Panc1 (cell line): ENCODE measurements around the gene C19orf47. TPM values are rescaled to one million over a fixed set of nuclear protein-coding genes. Genes with fewer than 3 reads are reported as not detected.
A peak's percentile ranks its signal among the peaks of the same experiment; 100 is the strongest.

ENCODE experiments used
- ATAC-seq: fragments of 200-7000 bp; cut with Tn5 transposase; 2 replicates; pipeline ENCODE4 v1.9.1; 2020; ENCODE audit warnings: mild to moderate bottlenecking, moderate library complexity
- BruUV-seq: library from RNA; stranded (reverse); fragments of 400-500 nt; replicated peaks from 2 replicates; lab custom pipeline; 2021; lab: Mats Ljungman, UMichigan
- CTCF ChIA-PET: fragments of 300-600 bp; sonication (Branson Sonifier 250); formaldehyde crosslinking; loops from one replicate; lab custom pipeline; 2022; ENCODE audit warnings: antibody characterized with exemption; lab: Charles Lee
- POLR2A ChIA-PET: fragments of 300-600 bp; sonication (Branson Sonifier 250); formaldehyde crosslinking; loops from one replicate; lab custom pipeline; 2022; ENCODE audit warnings: antibody characterized with exemption; lab: Charles Lee
- DNase-seq: peaks from one replicate; pipeline ENCODE4 v3.0.0-alpha.2; 2010; ENCODE audit warnings: low read depth, low spot score
- H3K27ac ChIP-seq: 2 replicates; pipeline ENCODE4 v1.5.1; 2011; ENCODE audit warnings: mild to moderate bottlenecking, low read length, inconsistent platforms
- H3K27me3 ChIP-seq: fragments of 200-500 bp; sonication (Bioruptor generic); 2 replicates; pipeline ENCODE4 v1.6.0; 2014; ENCODE audit warnings: low read length, inconsistent platforms; ENCODE audit not compliant: control insufficient read depth, insufficient read depth
- H3K36me3 ChIP-seq: fragments of 200-500 bp; sonication (Bioruptor generic); 2 replicates; pipeline ENCODE4 v1.5.1; 2014; ENCODE audit warnings: inconsistent platforms, mild to moderate bottlenecking, low read length, moderate library complexity; ENCODE audit not compliant: control insufficient read depth, insufficient read depth
- H3K4me1 ChIP-seq: 2 replicates; pipeline ENCODE4 v1.5.1; 2011; ENCODE audit warnings: inconsistent platforms, mild to moderate bottlenecking, low read length, moderate library complexity; ENCODE audit not compliant: control insufficient read depth, insufficient read depth
- H3K4me3 ChIP-seq, 2 experiments: 2 replicates each; pipeline ENCODE4 v1.5.1; 2011 to 2012; ENCODE audit warnings: low read depth in 2 of 2, low read length in 2 of 2, mild to moderate bottlenecking in 2 of 2, inconsistent platforms in 1 of 2, moderate library complexity in 1 of 2
- H3K9me3 ChIP-seq: fragments of 200-500 bp; sonication (Bioruptor generic); 2 replicates; pipeline ENCODE4 v1.5.1; 2014; ENCODE audit warnings: low read depth, mild to moderate bottlenecking, inconsistent platforms, low read length, moderate library complexity; ENCODE audit not compliant: control insufficient read depth, insufficient read depth
- POLR2AphosphoS5 ChIP-seq: IDR thresholded peaks from 2 replicates; pipeline ENCODE4 v1.6.1; 2012; ENCODE audit warnings: mild to moderate bottlenecking, low read depth, low read length, moderate library complexity
- SIN3A ChIP-seq: IDR thresholded peaks from 2 replicates; pipeline ENCODE4 v1.6.1; 2012; ENCODE audit warnings: low read depth, mild to moderate bottlenecking, low read length, moderate library complexity, borderline replicate concordance; ENCODE audit not compliant: insufficient read depth
- TCF7L2 ChIP-seq: IDR thresholded peaks from 2 replicates; pipeline ENCODE4 v1.6.1; 2011; ENCODE audit warnings: mild to moderate bottlenecking, low read depth, low read length, inconsistent platforms
- in situ Hi-C: cut with HindIII; loops from 2 replicates; pipeline ENCODE4 v1.10.0; 2016; ENCODE audit warnings: low sequenced_read_pairs, low pct_unique_long_range_greater_than_20kb
- intact Hi-C: fragments of 100-400 bp; cut with micrococcal nuclease; formaldehyde crosslinking; loops from one replicate; pipeline ENCODE4 v1.10.0; 2022; ENCODE audit not compliant: unreplicated experiment
- total RNA-seq: library from RNA; stranded (reverse); gene quantifications from one replicate; pipeline ENCODE4 v1.2.1, GENCODE V29; 2021; ENCODE audit not compliant: unreplicated experiment
- TF ChIP-seq, protein P1 (sequence below), 2 experiments: IDR thresholded peaks; 2 replicates each; pipeline ENCODE4 v1.6.1; 2011 to 2012; ENCODE audit warnings: low read depth in 2 of 2, control low read depth in 1 of 2, low read length in 1 of 2, mild to moderate bottlenecking in 1 of 2, moderate library complexity in 1 of 2; ENCODE audit not compliant: insufficient read depth in 1 of 2
- TF ChIP-seq, protein P2 (sequence below): fragments of 450-650 bp; IDR thresholded peaks from 2 replicates; pipeline ENCODE4 v1.5.1; 2017; ENCODE audit warnings: mild to moderate bottlenecking

Gene C19orf47
- total RNA-seq, 1 experiment from 2014 or later, result 29.0 TPM

DNA sequence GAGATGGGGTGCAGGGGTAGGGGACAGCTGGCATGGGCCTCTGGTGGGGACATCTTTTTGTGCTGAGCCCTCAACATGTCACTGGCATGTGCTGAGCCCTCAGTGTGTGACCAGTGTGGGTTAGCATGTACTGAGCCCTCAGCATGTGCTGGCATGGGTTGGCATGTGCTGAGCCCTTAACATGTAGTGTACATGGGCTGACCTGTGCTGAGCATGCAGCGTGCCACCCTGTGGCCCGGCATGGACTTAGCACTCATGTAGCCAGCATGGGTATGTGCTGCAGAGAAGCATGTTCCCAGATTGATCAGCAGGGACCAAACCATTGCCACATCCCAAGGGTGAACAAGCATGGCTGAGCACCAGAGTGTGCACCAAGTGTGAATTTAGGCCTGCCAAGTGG is 30.3 kb upstream of the C19orf47 start:
- Histone ChIP-seq H3K4me1 (no peaks in the 10 kb centered on the region), H3K36me3 (no peaks in the 10 kb centered on the region), H3K27ac (no peak overlapping the region), H3K27me3 (no peaks in the 10 kb centered on the region), H3K4me3 (no peak overlapping the region), H3K9me3 (no peaks in the 10 kb centered on the region)
- ATAC-seq, result no peak
- no peak for TF ChIP-seq POLR2AphosphoS5
- TF ChIP-seq, protein P1, sequence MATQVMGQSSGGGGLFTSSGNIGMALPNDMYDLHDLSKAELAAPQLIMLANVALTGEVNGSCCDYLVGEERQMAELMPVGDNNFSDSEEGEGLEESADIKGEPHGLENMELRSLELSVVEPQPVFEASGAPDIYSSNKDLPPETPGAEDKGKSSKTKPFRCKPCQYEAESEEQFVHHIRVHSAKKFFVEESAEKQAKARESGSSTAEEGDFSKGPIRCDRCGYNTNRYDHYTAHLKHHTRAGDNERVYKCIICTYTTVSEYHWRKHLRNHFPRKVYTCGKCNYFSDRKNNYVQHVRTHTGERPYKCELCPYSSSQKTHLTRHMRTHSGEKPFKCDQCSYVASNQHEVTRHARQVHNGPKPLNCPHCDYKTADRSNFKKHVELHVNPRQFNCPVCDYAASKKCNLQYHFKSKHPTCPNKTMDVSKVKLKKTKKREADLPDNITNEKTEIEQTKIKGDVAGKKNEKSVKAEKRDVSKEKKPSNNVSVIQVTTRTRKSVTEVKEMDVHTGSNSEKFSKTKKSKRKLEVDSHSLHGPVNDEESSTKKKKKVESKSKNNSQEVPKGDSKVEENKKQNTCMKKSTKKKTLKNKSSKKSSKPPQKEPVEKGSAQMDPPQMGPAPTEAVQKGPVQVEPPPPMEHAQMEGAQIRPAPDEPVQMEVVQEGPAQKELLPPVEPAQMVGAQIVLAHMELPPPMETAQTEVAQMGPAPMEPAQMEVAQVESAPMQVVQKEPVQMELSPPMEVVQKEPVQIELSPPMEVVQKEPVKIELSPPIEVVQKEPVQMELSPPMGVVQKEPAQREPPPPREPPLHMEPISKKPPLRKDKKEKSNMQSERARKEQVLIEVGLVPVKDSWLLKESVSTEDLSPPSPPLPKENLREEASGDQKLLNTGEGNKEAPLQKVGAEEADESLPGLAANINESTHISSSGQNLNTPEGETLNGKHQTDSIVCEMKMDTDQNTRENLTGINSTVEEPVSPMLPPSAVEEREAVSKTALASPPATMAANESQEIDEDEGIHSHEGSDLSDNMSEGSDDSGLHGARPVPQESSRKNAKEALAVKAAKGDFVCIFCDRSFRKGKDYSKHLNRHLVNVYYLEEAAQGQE (IDR thresholded peaks at IDR 0.05; ENCODE audit: insufficient read depth in 1 of 2, low read depth in 2 of 2, low read length in 1 of 2), result no peak
- TF ChIP-seq TCF7L2, result no peak
- TF ChIP-seq, protein P2, sequence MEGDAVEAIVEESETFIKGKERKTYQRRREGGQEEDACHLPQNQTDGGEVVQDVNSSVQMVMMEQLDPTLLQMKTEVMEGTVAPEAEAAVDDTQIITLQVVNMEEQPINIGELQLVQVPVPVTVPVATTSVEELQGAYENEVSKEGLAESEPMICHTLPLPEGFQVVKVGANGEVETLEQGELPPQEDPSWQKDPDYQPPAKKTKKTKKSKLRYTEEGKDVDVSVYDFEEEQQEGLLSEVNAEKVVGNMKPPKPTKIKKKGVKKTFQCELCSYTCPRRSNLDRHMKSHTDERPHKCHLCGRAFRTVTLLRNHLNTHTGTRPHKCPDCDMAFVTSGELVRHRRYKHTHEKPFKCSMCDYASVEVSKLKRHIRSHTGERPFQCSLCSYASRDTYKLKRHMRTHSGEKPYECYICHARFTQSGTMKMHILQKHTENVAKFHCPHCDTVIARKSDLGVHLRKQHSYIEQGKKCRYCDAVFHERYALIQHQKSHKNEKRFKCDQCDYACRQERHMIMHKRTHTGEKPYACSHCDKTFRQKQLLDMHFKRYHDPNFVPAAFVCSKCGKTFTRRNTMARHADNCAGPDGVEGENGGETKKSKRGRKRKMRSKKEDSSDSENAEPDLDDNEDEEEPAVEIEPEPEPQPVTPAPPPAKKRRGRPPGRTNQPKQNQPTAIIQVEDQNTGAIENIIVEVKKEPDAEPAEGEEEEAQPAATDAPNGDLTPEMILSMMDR, result no peak
- no peak for TF ChIP-seq SIN3A
- BruUV-seq, result no TSS peak
- CTCF ChIA-PET, result interaction anchor here (0.6 kb wide), 1 partner anchor 73 kb away, joined by 4 read pairs; no protein-coding TSS in a partner anchor
- POLR2A ChIA-PET, result no interaction called here
- intact Hi-C loops, result no loop called here
- in situ Hi-C loops, result no loop called here
- no peak for DNase-seq

DNA sequence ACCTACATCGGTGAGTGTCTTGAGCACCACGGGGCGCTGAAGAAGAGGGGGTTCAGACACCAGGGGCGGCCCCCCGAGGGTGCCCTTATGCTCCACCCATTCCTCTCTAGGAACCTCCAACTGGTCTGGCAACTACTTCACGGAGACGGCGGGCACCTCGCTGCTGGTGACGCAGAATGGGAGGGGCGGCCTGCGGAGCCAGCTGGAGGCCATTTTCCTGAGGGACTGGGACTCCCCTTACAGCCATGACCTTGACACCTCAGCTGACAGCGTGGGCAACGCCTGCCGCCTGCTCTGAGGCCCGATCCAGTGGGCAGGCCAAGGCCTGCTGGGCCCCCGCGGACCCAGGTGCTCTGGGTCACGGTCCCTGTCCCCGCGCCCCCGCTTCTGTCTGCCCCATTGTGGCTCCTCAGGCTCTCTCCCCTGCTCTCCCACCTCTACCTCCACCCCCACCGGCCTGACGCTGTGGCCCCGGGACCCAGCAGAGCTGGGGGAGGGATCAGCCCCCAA is 29.7 kb upstream of the C19orf47 start:
- ATAC-seq, result no peak
- H3K27ac ChIP-seq, result no peak overlapping the region
- intact Hi-C loops, result no loop called here
- no peaks in the 10 kb centered on the region for H3K9me3 ChIP-seq
- in situ Hi-C loops, result no loop called here
- no peaks in the 10 kb centered on the region for H3K27me3 ChIP-seq
- CTCF ChIA-PET, result no interaction called here
- POLR2A ChIA-PET, result no interaction called here
- no peaks in the 10 kb centered on the region for H3K4me1 ChIP-seq
- TSS peak; percentile 80 for BruUV-seq
- no peaks in the 10 kb centered on the region for H3K36me3 ChIP-seq
- H3K4me3 ChIP-seq, result no peak overlapping the region
- DNase-seq, result no peak
- TF ChIP-seq, protein P2, result no peak
- TF ChIP-seq SIN3A (no peak), TCF7L2 (no peak), POLR2AphosphoS5 (no peak)
- TF ChIP-seq, protein P1 (IDR thresholded peaks at IDR 0.05; ENCODE audit: insufficient read depth in 1 of 2, low read depth in 2 of 2, low read length in 1 of 2), result no peak
